Measurements from ENCODE around the gene TSEN34. TPM values are rescaled to one million over a fixed set of nuclear protein-coding genes. Genes with fewer than 3 reads are reported as not detected.
"Not testable (repeated sequence)": the region's sequence is repeated elsewhere in the genome, so short reads cannot be mapped to it uniquely, and the experiment has no call there.

TSEN34 gene
- total and polyA plus RNA-seq, 4 donors: 21.5 to 46.3 (median 26.3) TPM

- 93 to 94% methylated on average over 16 of the region's 16 CpGs for whole genome bisulfite sequencing, 2 donors
- Histone ChIP-seq H3K36me3 (ENCODE audit: control insufficient read depth in 1 of 2, insufficient read depth in 2 of 2, low read length in 1 of 2) (peaks cover 0 to 3% of the 10 kb centered on the region in 2 donors), H3K27ac (ENCODE audit: low read depth in 1 of 2, low read length in 2 of 2) (no peak overlapping the region), H3K4me3 (ENCODE audit: low read length in 2 of 2) (no peak overlapping the region), H3K9me3 (ENCODE audit: control insufficient read depth, low read length) (no peaks in the 10 kb centered on the region), H3K4me1 (ENCODE audit: control insufficient read depth in 1 of 2, insufficient read depth in 2 of 2, low read length in 2 of 2) (no peaks in the 10 kb centered on the region), H3K27me3 (ENCODE audit: control insufficient read depth in 1 of 2, insufficient read depth in 2 of 2, low read length in 1 of 2) (no peaks in the 10 kb centered on the region)
- ATAC-seq (ENCODE audit: low FRiP score) (no peak), DNase-seq (peak in 1 of 2 donors; percentile 47)
- intact Hi-C loops (cut with DNase I): loop anchor here in 1 of 2 donors (10.0 kb wide), 1 partner anchor 335 kb away; the partner anchor contains the start of gene MYADM
These were observed 8.3 kb downstream of the TSEN34 start for GRCh38 chr19:54199401-54199800.

DNA sequence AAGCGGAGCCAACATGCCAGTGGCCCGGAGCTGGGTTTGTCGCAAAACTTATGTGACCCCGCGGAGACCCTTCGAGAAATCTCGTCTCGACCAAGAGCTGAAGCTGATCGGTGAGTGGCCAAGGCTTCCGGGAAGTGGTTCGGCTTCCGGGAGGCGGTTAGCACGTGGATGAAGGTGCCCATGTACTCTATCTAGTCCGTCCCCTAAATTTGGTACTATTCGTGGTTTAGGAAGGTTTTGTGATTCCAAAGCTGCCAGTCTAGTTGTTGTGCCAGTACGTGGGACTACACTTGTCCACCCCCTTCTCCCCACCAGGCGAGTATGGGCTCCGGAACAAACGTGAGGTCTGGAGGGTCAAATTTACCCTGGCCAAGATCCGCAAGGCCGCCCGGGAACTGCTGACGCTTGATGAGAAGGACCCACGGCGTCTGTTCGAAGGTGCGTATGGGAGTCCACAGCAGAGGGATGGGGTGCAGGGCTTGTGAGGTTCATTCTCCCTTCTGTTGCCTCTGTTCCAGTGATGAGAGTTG lies 10.1 kb downstream of the TSEN34 start:
- 2 to 4% methylated on average over 28 of the region's 28 CpGs for WGBS, 2 donors
- H3K27me3 ChIP-seq (ENCODE audit: control insufficient read depth in 1 of 2, insufficient read depth in 2 of 2, low read length in 1 of 2): no peaks in the 10 kb centered on the region
- H3K4me3 ChIP-seq (ENCODE audit: low read length in 2 of 2): peak overlapping the region; percentile 56 to 59
- no peaks in the 10 kb centered on the region for H3K9me3 ChIP-seq (ENCODE audit: control insufficient read depth, low read length)
- H3K4me1 ChIP-seq (ENCODE audit: control insufficient read depth in 1 of 2, insufficient read depth in 2 of 2, low read length in 2 of 2): no peaks in the 10 kb centered on the region
- peaks cover 0 to 3% of the 10 kb centered on the region in 2 donors for H3K36me3 ChIP-seq (ENCODE audit: control insufficient read depth in 1 of 2, insufficient read depth in 2 of 2, low read length in 1 of 2)
- peak overlapping the region in 1 of 2 donors; percentile 81 for H3K27ac ChIP-seq (ENCODE audit: low read depth in 1 of 2, low read length in 2 of 2)
- DNase-seq (peak in 1 of 2 donors; percentile 74), ATAC-seq (ENCODE audit: low FRiP score) (no peak)
- intact Hi-C loops (cut with DNase I): loop anchor here in 1 of 2 donors (2.0 to 5.0 kb wide), 2 partner anchors 34 to 64 kb away; partner anchors contain the start of gene CNOT3

GRCh38 chr19:54201980-54202379 lies 10.9 kb downstream of the TSEN34 start:
- no peak overlapping the region for H3K27ac ChIP-seq (ENCODE audit: low read depth in 1 of 2, low read length in 2 of 2)
- ATAC-seq (ENCODE audit: low FRiP score) (no peak), DNase-seq (peak in 1 of 2 donors; percentile 63)
- peaks cover 0 to 8% of the 10 kb centered on the region in 2 donors for H3K36me3 ChIP-seq (ENCODE audit: control insufficient read depth in 1 of 2, insufficient read depth in 2 of 2, low read length in 1 of 2)
- H3K4me3 ChIP-seq (ENCODE audit: low read length in 2 of 2): no peak overlapping the region
- WGBS, 2 donors: 71 to 79% methylated on average over 13 of the region's 13 CpGs
- no peaks in the 10 kb centered on the region for H3K4me1 ChIP-seq (ENCODE audit: control insufficient read depth in 1 of 2, insufficient read depth in 2 of 2, low read length in 2 of 2)
- H3K9me3 ChIP-seq (ENCODE audit: control insufficient read depth, low read length): no peaks in the 10 kb centered on the region
- no peaks in the 10 kb centered on the region for H3K27me3 ChIP-seq (ENCODE audit: control insufficient read depth in 1 of 2, insufficient read depth in 2 of 2, low read length in 1 of 2)
- intact Hi-C loops (cut with DNase I): loop anchor here in 1 of 2 donors (2.0 to 5.0 kb wide), 2 partner anchors 35 to 65 kb away; partner anchors contain the start of gene CNOT3

DNA sequence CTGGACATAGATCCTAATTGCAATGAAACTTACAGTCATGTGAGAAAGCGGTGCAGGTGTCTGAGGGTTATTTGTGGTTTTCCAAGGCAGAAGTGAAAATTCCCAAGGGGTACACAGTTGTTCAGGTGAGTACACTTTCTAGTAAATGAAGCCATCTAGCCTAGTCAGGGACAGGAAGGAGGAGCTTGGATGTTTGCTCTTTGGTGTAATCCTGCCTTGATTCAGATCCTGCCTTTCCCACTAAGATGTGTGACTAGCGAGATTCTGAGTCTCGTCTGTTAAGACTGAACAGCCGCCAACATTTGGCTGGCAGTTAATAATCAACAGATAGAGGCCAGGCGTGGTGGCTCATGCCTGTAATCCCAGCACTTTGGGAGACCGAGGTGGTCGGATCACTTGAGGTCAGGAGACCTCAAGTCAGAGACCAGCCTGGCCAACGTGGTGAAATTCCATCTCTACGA lies 12.1 kb downstream of the TSEN34 start:
- intact Hi-C loops (cut with DNase I): loop anchor here in 1 of 2 donors (5.0 kb wide), 1 partner anchor 36 kb away; no protein-coding TSS in a partner anchor
- Histone ChIP-seq H3K9me3 (ENCODE audit: control insufficient read depth, low read length) (no peaks in the 10 kb centered on the region), H3K27me3 (ENCODE audit: control insufficient read depth in 1 of 2, insufficient read depth in 2 of 2, low read length in 1 of 2) (no peaks in the 10 kb centered on the region), H3K27ac (ENCODE audit: low read depth in 1 of 2, low read length in 2 of 2) (no peak overlapping the region), H3K36me3 (ENCODE audit: control insufficient read depth in 1 of 2, insufficient read depth in 2 of 2, low read length in 1 of 2) (peaks cover 0 to 9% of the 10 kb centered on the region in 2 donors), H3K4me1 (ENCODE audit: control insufficient read depth in 1 of 2, insufficient read depth in 2 of 2, low read length in 2 of 2) (no peaks in the 10 kb centered on the region), H3K4me3 (ENCODE audit: low read length in 2 of 2) (no peak overlapping the region)
- 49 to 50% methylated on average over 9 of the region's 9 CpGs for WGBS, 2 donors
- DNase-seq (peak in 1 of 2 donors; percentile 6), ATAC-seq (ENCODE audit: low FRiP score) (no peak)

GRCh38 chr19:54204767-54205468 lies 13.8 kb downstream of the TSEN34 start:
- DNase-seq (peak in 1 of 2 donors; percentile 7), ATAC-seq (ENCODE audit: low FRiP score) (no peak)
- Histone ChIP-seq H3K36me3 (ENCODE audit: control insufficient read depth in 1 of 2, insufficient read depth in 2 of 2, low read length in 1 of 2) (peaks cover 0 to 9% of the 10 kb centered on the region in 2 donors), H3K4me1 (ENCODE audit: control insufficient read depth in 1 of 2, insufficient read depth in 2 of 2, low read length in 2 of 2) (no peaks in the 10 kb centered on the region), H3K9me3 (ENCODE audit: control insufficient read depth, low read length) (no peaks in the 10 kb centered on the region), H3K4me3 (ENCODE audit: low read length in 2 of 2) (no peak overlapping the region), H3K27ac (ENCODE audit: low read depth in 1 of 2, low read length in 2 of 2) (no peak overlapping the region), H3K27me3 (ENCODE audit: control insufficient read depth in 1 of 2, insufficient read depth in 2 of 2, low read length in 1 of 2) (no peaks in the 10 kb centered on the region)
- intact Hi-C loops (cut with DNase I): loop anchor here in 1 of 2 donors (5.0 kb wide), 1 partner anchor 38 kb away; no protein-coding TSS in a partner anchor
- 70 to 72% methylated on average over 4 of the region's 4 CpGs for WGBS, 2 donors

DNA sequence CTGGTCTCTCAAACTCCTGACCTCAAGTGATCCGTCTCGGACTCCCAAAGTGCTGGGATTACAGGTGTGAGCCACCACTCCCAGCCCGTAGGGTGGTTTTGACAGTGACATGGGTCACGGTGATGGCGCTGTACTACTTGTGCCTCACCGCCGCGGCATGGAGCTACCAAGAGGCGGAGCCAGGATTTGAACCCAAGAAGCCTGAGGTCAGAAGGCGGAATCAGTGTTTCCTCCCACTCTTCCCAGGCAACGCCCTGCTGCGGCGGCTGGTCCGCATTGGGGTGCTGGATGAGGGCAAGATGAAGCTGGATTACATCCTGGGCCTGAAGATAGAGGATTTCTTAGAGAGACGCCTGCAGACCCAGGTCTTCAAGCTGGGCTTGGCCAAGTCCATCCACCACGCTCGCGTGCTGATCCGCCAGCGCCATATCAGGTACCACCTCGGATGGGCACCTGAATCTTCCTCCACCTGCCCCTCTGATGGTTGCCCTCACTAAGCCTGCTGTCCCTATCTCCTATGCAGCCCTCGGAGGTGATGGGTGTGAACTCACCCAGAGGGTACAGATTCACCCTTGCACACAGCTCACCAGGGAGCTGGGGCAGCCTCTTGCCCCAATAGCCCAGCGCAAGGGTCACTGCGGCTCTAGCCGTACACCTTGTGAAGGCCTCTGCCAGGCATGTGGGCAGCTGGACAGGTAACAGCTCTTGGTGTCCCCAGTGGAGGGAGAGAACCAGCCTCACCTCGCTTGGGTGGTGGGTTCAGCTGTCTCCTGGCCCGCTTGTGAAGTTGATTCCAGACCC lies 15.1 kb downstream of the TSEN34 start:
- intact Hi-C loops (cut with DNase I): no loop called here
- Histone ChIP-seq H3K9me3 (ENCODE audit: control insufficient read depth, low read length) (no peaks in the 10 kb centered on the region), H3K36me3 (ENCODE audit: control insufficient read depth in 1 of 2, insufficient read depth in 2 of 2, low read length in 1 of 2) (peaks cover 0 to 9% of the 10 kb centered on the region in 2 donors), H3K4me3 (ENCODE audit: low read length in 2 of 2) (no peak overlapping the region), H3K4me1 (ENCODE audit: control insufficient read depth in 1 of 2, insufficient read depth in 2 of 2, low read length in 2 of 2) (no peaks in the 10 kb centered on the region), H3K27ac (ENCODE audit: low read depth in 1 of 2, low read length in 2 of 2) (no peak overlapping the region), H3K27me3 (ENCODE audit: control insufficient read depth in 1 of 2, insufficient read depth in 2 of 2, low read length in 1 of 2) (no peaks in the 10 kb centered on the region)
- ATAC-seq (ENCODE audit: low FRiP score) (no peak), DNase-seq (peak in 1 of 2 donors; percentile 73)
- WGBS, 2 donors: 90 to 91% methylated on average over 27 of the region's 27 CpGs

- ATAC-seq (ENCODE audit: low FRiP score): no peak
- Histone ChIP-seq H3K27ac (ENCODE audit: low read depth in 1 of 2, low read length in 2 of 2) (no peak overlapping the region), H3K36me3 (ENCODE audit: control insufficient read depth in 1 of 2, insufficient read depth in 2 of 2, low read length in 1 of 2) (peaks cover 0 to 9% of the 10 kb centered on the region in 2 donors), H3K9me3 (ENCODE audit: control insufficient read depth, low read length) (no peaks in the 10 kb centered on the region), H3K4me3 (ENCODE audit: low read length in 2 of 2) (no peak overlapping the region), H3K27me3 (ENCODE audit: control insufficient read depth in 1 of 2, insufficient read depth in 2 of 2, low read length in 1 of 2) (no peaks in the 10 kb centered on the region), H3K4me1 (ENCODE audit: control insufficient read depth in 1 of 2, insufficient read depth in 2 of 2, low read length in 2 of 2) (no peaks in the 10 kb centered on the region)
- 81 to 82% methylated on average over 13 of the region's 13 CpGs for WGBS, 2 donors
- DNase-seq: peak in 1 of 2 donors; percentile 34
- intact Hi-C loops (cut with DNase I): no loop called here
These were observed 15.7 kb downstream of the TSEN34 start for GRCh38 chr19:54206831-54207177.

GRCh38 chr19:54207193-54207592 lies 16.1 kb downstream of the TSEN34 start:
- H3K27ac ChIP-seq (ENCODE audit: low read depth in 1 of 2, low read length in 2 of 2); H3K9me3 ChIP-seq (ENCODE audit: control insufficient read depth, low read length); H3K36me3 ChIP-seq (ENCODE audit: control insufficient read depth in 1 of 2, insufficient read depth in 2 of 2, low read length in 1 of 2); ATAC-seq (ENCODE audit: low FRiP score); intact Hi-C loops (cut with DNase I); H3K27me3 ChIP-seq (ENCODE audit: control insufficient read depth in 1 of 2, insufficient read depth in 2 of 2, low read length in 1 of 2); H3K4me1 ChIP-seq (ENCODE audit: control insufficient read depth in 1 of 2, insufficient read depth in 2 of 2, low read length in 2 of 2); H3K4me3 ChIP-seq (ENCODE audit: low read length in 2 of 2): not testable (repeated sequence)
- WGBS, 2 donors: 83 to 85% methylated on average over 17 to 23 of the region's 23 CpGs
- DNase-seq: peak in 1 of 2 donors; percentile 65

Measured in aorta (tissue), 5 donors.